ENCODE results near the gene SLIT1. TPM values are rescaled to one million over a fixed set of nuclear protein-coding genes. Genes with fewer than 3 reads are reported as not detected.

Gene SLIT1
- polyA plus RNA-seq, 12 donors, result 0.54 to 1.6 (median 1.0) TPM; not detected in 2

GRCh38 chr10:97024168-97025073 lies 161.3 kb downstream of the SLIT1 start:
- DNase-seq, result no peak

- DNase-seq, result no peak
Observed at GRCh38 chr10:97023401-97024167, 162.2 kb downstream of the SLIT1 start.

- DNase-seq, result no peak
Observed at GRCh38 chr10:97022616-97023015, 163.1 kb downstream of the SLIT1 start.

GRCh38 chr10:97020452-97021400 lies 165.0 kb downstream of the SLIT1 start:
- DNase-seq, result peak; percentile 58

- no peak for DNase-seq
Observed at GRCh38 chr10:97019213-97019844, 166.4 kb downstream of the SLIT1 start.

- DNase-seq, result no peak
Observed at GRCh38 chr10:97018251-97019212, 167.2 kb downstream of the SLIT1 start.

GRCh38 chr10:97017474-97017903 lies 168.3 kb downstream of the SLIT1 start:
- no peak for DNase-seq

- DNase-seq, result no peak
Observed at GRCh38 chr10:97016728-97017473, 168.9 kb downstream of the SLIT1 start.

- no peak for DNase-seq
Observed at GRCh38 chr10:97015240-97015639, 170.5 kb downstream of the SLIT1 start.

- DNase-seq, result no peak
Observed at GRCh38 chr10:97013983-97014382, 171.8 kb downstream of the SLIT1 start.

- no peak for DNase-seq
Observed at GRCh38 chr10:97013568-97013967, 172.2 kb downstream of the SLIT1 start.

GRCh38 chr10:97012470-97012869 lies 173.3 kb downstream of the SLIT1 start:
- no peak for DNase-seq

- no peak for DNase-seq
Observed at GRCh38 chr10:97011397-97011796, 174.4 kb downstream of the SLIT1 start.

GRCh38 chr10:97010695-97011206 lies 175.0 kb downstream of the SLIT1 start:
- DNase-seq, result no peak

- no peak for DNase-seq
Observed at GRCh38 chr10:97007417-97007816, 178.3 kb downstream of the SLIT1 start.

GRCh38 chr10:97006364-97006763 lies 179.4 kb downstream of the SLIT1 start:
- no peak for DNase-seq

GRCh38 chr10:97005349-97005748 lies 180.4 kb downstream of the SLIT1 start:
- DNase-seq, result no peak

- DNase-seq, result no peak
Observed at GRCh38 chr10:97004591-97004990, 181.2 kb downstream of the SLIT1 start.

- no peak for DNase-seq
Observed at GRCh38 chr10:97003804-97004201, 182.0 kb downstream of the SLIT1 start.
